GM21526 (cell line): ENCODE results near the gene MRPL39.

ENCODE experiments used
- ATAC-seq: cut with Tn5 transposase; IDR thresholded peaks from one replicate; pipeline ENCODE4 v1.9.1; 2021; ENCODE audit warnings: moderate library complexity; ENCODE audit not compliant: unreplicated experiment, low FRiP score

The MRPL39 gene

GRCh38 chr21:25541042-25541441 lies 66.2 kb downstream of the MRPL39 start:
- no peak for ATAC-seq

- no peak for ATAC-seq
Measured at GRCh38 chr21:25539606-25540005, 67.7 kb downstream of the MRPL39 start.

GRCh38 chr21:25537174-25537573 lies 70.1 kb downstream of the MRPL39 start:
- ATAC-seq = no peak

- no peak for ATAC-seq
Measured at GRCh38 chr21:25536752-25537151, 70.5 kb downstream of the MRPL39 start.

- ATAC-seq = no peak
Measured at GRCh38 chr21:25535849-25536248, 71.4 kb downstream of the MRPL39 start.
